SH-SY5Y (cell line): ENCODE measurements around the gene AKR1B1.

Source experiments
- GATA2 ChIP-seq: IDR thresholded peaks from 2 replicates; pipeline ENCODE4 v1.6.1; 2011; ENCODE audit warnings: mild to moderate bottlenecking, low read depth, low read length
- GATA3 ChIP-seq: IDR thresholded peaks from 2 replicates; pipeline ENCODE4 v1.6.1; 2011; ENCODE audit warnings: low read depth, mild to moderate bottlenecking, low read length, moderate library complexity

- TF ChIP-seq GATA2 (no peak), GATA3 (no peak)
These were observed 24.4 kb upstream of the AKR1B1 start for GRCh38 chr7:134483296-134483695.
